ENCODE measurements around the gene MYO7A. TPM values are rescaled to one million over a fixed set of nuclear protein-coding genes. Genes with fewer than 3 reads are reported as not detected.

The MYO7A gene
- total and polyA plus RNA-seq, 12 donors: 0.91 to 6.8 (median 2.8) TPM

GRCh38 chr11:77244277-77245027 is 116.4 kb downstream of the MYO7A start:
- Histone ChIP-seq H3K27me3 (no peaks in the 10 kb centered on the region), H3K4me1 (peaks cover 0 to 6% (median 0%) of the 10 kb centered on the region in 9 donors), H3K4me3 (no peak overlapping the region), H3K27ac (peak overlapping the region in 1 of 10 donors; percentile 65), H3K36me3 (no peaks in the 10 kb centered on the region), H3K9me3 (peaks cover 0 to 17% (median 0%) of the 10 kb centered on the region in 11 donors)
- intact Hi-C loops (cut with DNase I): no loop called here
- DNase-seq (no peak), ATAC-seq (no peak)
- 90 to 96% methylated on average over 7 of the region's 7 CpGs for WGBS, 2 donors
- TF ChIP-seq, protein P1, sequence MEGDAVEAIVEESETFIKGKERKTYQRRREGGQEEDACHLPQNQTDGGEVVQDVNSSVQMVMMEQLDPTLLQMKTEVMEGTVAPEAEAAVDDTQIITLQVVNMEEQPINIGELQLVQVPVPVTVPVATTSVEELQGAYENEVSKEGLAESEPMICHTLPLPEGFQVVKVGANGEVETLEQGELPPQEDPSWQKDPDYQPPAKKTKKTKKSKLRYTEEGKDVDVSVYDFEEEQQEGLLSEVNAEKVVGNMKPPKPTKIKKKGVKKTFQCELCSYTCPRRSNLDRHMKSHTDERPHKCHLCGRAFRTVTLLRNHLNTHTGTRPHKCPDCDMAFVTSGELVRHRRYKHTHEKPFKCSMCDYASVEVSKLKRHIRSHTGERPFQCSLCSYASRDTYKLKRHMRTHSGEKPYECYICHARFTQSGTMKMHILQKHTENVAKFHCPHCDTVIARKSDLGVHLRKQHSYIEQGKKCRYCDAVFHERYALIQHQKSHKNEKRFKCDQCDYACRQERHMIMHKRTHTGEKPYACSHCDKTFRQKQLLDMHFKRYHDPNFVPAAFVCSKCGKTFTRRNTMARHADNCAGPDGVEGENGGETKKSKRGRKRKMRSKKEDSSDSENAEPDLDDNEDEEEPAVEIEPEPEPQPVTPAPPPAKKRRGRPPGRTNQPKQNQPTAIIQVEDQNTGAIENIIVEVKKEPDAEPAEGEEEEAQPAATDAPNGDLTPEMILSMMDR (IDR thresholded peaks at IDR 0.05): no peak

DNA sequence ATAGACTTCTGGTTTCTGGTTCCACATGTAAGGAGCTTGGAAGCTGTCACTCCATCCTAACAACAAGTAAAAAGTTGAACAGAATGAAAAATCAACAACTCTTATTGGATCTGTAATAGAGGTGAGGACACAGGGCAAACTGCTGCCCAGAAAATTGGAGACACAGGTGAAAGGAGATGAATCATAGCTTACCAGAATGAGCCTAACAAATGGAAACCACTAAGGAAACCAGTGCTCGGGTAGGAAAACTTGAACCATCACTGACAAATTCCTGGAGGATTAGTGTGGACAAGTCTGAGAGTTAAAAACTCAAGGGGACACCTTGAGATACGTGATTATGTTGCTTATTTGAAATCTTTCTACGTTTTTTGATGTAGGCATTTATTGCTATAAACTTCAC is 121.4 kb downstream of the MYO7A start:
- intact Hi-C loops (cut with DNase I): no loop called here
- peaks cover 0 to 4% (median 0%) of the 10 kb centered on the region in 7 donors for H3K27me3 ChIP-seq
- H3K4me3 ChIP-seq: no peak overlapping the region
- TF ChIP-seq, protein P1 (IDR thresholded peaks at IDR 0.05): no peak
- H3K27ac ChIP-seq: no peak overlapping the region
- DNase-seq (no peak), ATAC-seq (no peak)
- H3K9me3 ChIP-seq: peaks cover 0 to 22% (median 2%) of the 10 kb centered on the region in 11 donors
- whole genome bisulfite sequencing, 2 donors: 66 to 76% methylated on average over 3 of the region's 3 CpGs
- H3K4me1 ChIP-seq: peaks cover 0 to 1% (median 0%) of the 10 kb centered on the region in 9 donors
- H3K36me3 ChIP-seq: no peaks in the 10 kb centered on the region

- Histone ChIP-seq H3K9me3 (peaks cover 0 to 22% (median 2%) of the 10 kb centered on the region in 11 donors), H3K4me1 (no peaks in the 10 kb centered on the region), H3K36me3 (no peaks in the 10 kb centered on the region), H3K27ac (no peak overlapping the region), H3K4me3 (no peak overlapping the region), H3K27me3 (peaks cover 0 to 6% (median 0%) of the 10 kb centered on the region in 7 donors)
- TF ChIP-seq, protein P1 (IDR thresholded peaks at IDR 0.05): no peak
- intact Hi-C loops (cut with DNase I): no loop called here
- WGBS, 2 donors: 96 to 97% methylated on average over 1 of the region's 1 CpG
- no peak for DNase-seq
- ATAC-seq: no peak
Observed at GRCh38 chr11:77250881-77251640, 123.0 kb downstream of the MYO7A start.

- peaks cover 0 to 6% (median 0%) of the 10 kb centered on the region in 7 donors for H3K27me3 ChIP-seq
- TF ChIP-seq, protein P1 (IDR thresholded peaks at IDR 0.05): no peak
- no peak overlapping the region for H3K27ac ChIP-seq
- no peaks in the 10 kb centered on the region for H3K4me1 ChIP-seq
- DNase-seq (no peak), ATAC-seq (no peak)
- peaks cover 0 to 22% (median 2%) of the 10 kb centered on the region in 11 donors for H3K9me3 ChIP-seq
- intact Hi-C loops (cut with DNase I): no loop called here
- no peak overlapping the region for H3K4me3 ChIP-seq
- 89 to 92% methylated on average over 3 of the region's 3 CpGs for WGBS, 2 donors
- H3K36me3 ChIP-seq: no peaks in the 10 kb centered on the region
Observed at GRCh38 chr11:77252555-77253270, 124.7 kb downstream of the MYO7A start.
